ENCODE measurements around the gene RUBCN. TPM values are rescaled to one million over a fixed set of nuclear protein-coding genes. Genes with fewer than 3 reads are reported as not detected.

RUBCN gene
- total RNA-seq, 4 donors from 2014 or later: 15.6 to 33.1 (median 21.6) TPM

- TF ChIP-seq POLR2A (IDR thresholded peaks at IDR 0.05): no peak
- TF ChIP-seq, protein P1, sequence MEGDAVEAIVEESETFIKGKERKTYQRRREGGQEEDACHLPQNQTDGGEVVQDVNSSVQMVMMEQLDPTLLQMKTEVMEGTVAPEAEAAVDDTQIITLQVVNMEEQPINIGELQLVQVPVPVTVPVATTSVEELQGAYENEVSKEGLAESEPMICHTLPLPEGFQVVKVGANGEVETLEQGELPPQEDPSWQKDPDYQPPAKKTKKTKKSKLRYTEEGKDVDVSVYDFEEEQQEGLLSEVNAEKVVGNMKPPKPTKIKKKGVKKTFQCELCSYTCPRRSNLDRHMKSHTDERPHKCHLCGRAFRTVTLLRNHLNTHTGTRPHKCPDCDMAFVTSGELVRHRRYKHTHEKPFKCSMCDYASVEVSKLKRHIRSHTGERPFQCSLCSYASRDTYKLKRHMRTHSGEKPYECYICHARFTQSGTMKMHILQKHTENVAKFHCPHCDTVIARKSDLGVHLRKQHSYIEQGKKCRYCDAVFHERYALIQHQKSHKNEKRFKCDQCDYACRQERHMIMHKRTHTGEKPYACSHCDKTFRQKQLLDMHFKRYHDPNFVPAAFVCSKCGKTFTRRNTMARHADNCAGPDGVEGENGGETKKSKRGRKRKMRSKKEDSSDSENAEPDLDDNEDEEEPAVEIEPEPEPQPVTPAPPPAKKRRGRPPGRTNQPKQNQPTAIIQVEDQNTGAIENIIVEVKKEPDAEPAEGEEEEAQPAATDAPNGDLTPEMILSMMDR (IDR thresholded peaks at IDR 0.05 in 4 of 5, conservative IDR thresholded peaks at IDR 0.05 in 1 of 5): no peak
- Histone ChIP-seq H3K4me3 (no peak overlapping the region), H3K4me1 (no peaks in the 10 kb centered on the region), H3K9me3 (no peaks in the 10 kb centered on the region), H3K27me3 (no peaks in the 10 kb centered on the region), H3K36me3 (peaks cover 2 to 81% of the 10 kb centered on the region in 2 donors), H3K27ac (no peak overlapping the region)
- intact Hi-C loops (cut with DNase I; ENCODE audit: low total_unique reads) (no loop called here), in situ Hi-C loops (cut with MboI; ENCODE audit: low sequenced_read_pairs in 4 of 4) (loop anchor here in 2 of 4 donors (25.0 kb wide), 1 partner anchor 103 kb away; no protein-coding TSS in a partner anchor)
- ATAC-seq (no peak), DNase-seq (no peak)
Measured at GRCh38 chr3:197690754-197691153, 46.0 kb downstream of the RUBCN start.

GRCh38 chr3:197687570-197687969, 49.1 kb downstream of the RUBCN start:
- no peak for TF ChIP-seq POLR2A (IDR thresholded peaks at IDR 0.05)
- TF ChIP-seq, protein P1 (IDR thresholded peaks at IDR 0.05 in 4 of 5, conservative IDR thresholded peaks at IDR 0.05 in 1 of 5): no peak
- Histone ChIP-seq H3K4me3 (no peak overlapping the region), H3K27me3 (no peaks in the 10 kb centered on the region), H3K4me1 (no peaks in the 10 kb centered on the region), H3K36me3 (peaks cover 0 to 81% of the 10 kb centered on the region in 2 donors), H3K27ac (no peak overlapping the region), H3K9me3 (no peaks in the 10 kb centered on the region)
- DNase-seq (no peak), ATAC-seq (no peak)
- intact Hi-C loops (cut with DNase I; ENCODE audit: low total_unique reads) (no loop called here), in situ Hi-C loops (cut with MboI; ENCODE audit: low sequenced_read_pairs in 4 of 4) (loop anchor here in 2 of 4 donors (25.0 kb wide), 1 partner anchor 100 kb away; no protein-coding TSS in a partner anchor)

GRCh38 chr3:197686899-197687298, 49.8 kb downstream of the RUBCN start:
- ATAC-seq: no peak
- Histone ChIP-seq H3K27me3 (no peaks in the 10 kb centered on the region), H3K27ac (no peak overlapping the region), H3K4me3 (no peak overlapping the region), H3K36me3 (peaks cover 0 to 81% of the 10 kb centered on the region in 2 donors), H3K4me1 (no peaks in the 10 kb centered on the region), H3K9me3 (no peaks in the 10 kb centered on the region)
- TF ChIP-seq POLR2A (IDR thresholded peaks at IDR 0.05): no peak
- TF ChIP-seq, protein P1 (IDR thresholded peaks at IDR 0.05 in 4 of 5, conservative IDR thresholded peaks at IDR 0.05 in 1 of 5): no peak
- DNase-seq: no peak
- in situ Hi-C loops (cut with MboI; ENCODE audit: low sequenced_read_pairs in 4 of 4) (loop anchor here in 2 of 4 donors (25.0 kb wide), 1 partner anchor 100 kb away; no protein-coding TSS in a partner anchor), intact Hi-C loops (cut with DNase I; ENCODE audit: low total_unique reads) (no loop called here)

DNA sequence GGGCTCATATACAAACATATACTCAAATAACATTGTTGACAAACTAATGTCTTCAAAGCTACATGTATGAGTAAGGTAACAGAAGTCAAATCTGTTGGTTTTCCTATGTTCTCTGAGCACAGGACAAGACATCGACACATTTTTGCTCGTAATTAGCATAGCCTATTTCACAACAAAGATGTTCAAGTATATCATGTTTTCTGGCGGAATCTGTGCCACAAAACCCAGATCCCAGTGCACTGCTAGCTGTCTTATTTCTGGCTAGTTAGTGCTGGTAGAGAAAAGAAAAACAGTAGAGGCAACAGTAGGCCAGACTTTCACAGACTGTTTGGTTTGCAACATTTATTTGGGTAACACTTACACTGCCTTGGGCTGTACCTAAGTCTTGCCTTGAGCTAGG, 51.2 kb downstream of the RUBCN start:
- in situ Hi-C loops (cut with MboI; ENCODE audit: low sequenced_read_pairs in 4 of 4): loop anchor here in 2 of 4 donors (25.0 kb wide), 1 partner anchor 98 kb away; no protein-coding TSS in a partner anchor
- TF ChIP-seq POLR2A (IDR thresholded peaks at IDR 0.05): no peak
- TF ChIP-seq, protein P1 (IDR thresholded peaks at IDR 0.05 in 4 of 5, conservative IDR thresholded peaks at IDR 0.05 in 1 of 5): no peak
- Histone ChIP-seq H3K9me3 (no peaks in the 10 kb centered on the region), H3K27ac (no peak overlapping the region), H3K36me3 (peaks cover 0 to 81% of the 10 kb centered on the region in 2 donors), H3K27me3 (no peaks in the 10 kb centered on the region), H3K4me1 (no peaks in the 10 kb centered on the region), H3K4me3 (no peak overlapping the region)
- intact Hi-C loops (cut with DNase I; ENCODE audit: low total_unique reads): no loop called here
- DNase-seq: no peak
- ATAC-seq: no peak

DNA sequence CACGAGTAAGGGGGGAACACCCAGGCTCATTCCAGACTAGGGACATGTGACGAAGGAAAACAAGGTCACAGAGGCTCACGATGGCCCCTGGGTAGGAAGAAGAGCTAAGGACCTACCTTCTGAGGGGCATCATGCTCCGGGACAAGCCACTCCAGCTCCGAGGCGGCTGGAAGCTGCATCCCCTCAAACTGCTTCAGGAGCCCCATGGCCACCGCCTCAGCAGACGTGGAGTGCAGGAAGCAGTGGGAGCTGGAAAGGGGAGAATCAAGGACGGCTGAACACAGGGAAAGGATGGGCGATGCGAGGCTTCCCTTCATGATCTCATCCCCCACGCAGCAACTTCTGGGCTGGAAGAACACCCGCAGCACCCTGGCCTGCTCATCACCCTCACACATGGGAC, 53.5 kb downstream of the RUBCN start:
- H3K4me3 ChIP-seq: no peak overlapping the region
- ATAC-seq (no peak), DNase-seq (no peak)
- intact Hi-C loops (cut with DNase I; ENCODE audit: low total_unique reads) (no loop called here), in situ Hi-C loops (cut with MboI; ENCODE audit: low sequenced_read_pairs in 4 of 4) (loop anchor here in 2 of 4 donors (25.0 kb wide), 1 partner anchor 96 kb away; no protein-coding TSS in a partner anchor)
- no peaks in the 10 kb centered on the region for H3K9me3 ChIP-seq
- TF ChIP-seq, protein P1 (IDR thresholded peaks at IDR 0.05 in 4 of 5, conservative IDR thresholded peaks at IDR 0.05 in 1 of 5): no peak
- TF ChIP-seq POLR2A (IDR thresholded peaks at IDR 0.05): no peak
- peaks cover 0 to 70% of the 10 kb centered on the region in 2 donors for H3K36me3 ChIP-seq
- H3K27me3 ChIP-seq: no peaks in the 10 kb centered on the region
- no peaks in the 10 kb centered on the region for H3K4me1 ChIP-seq
- H3K27ac ChIP-seq: no peak overlapping the region

Data from gastrocnemius medialis (tissue), 4 donors.